HG03280 (cell line): ENCODE data around the gene NEDD9.
A peak's percentile ranks its signal among the peaks of the same experiment; 100 is the strongest.

Experiments used
- ATAC-seq: cut with Tn5 transposase; IDR thresholded peaks from one replicate; pipeline ENCODE4 v1.9.1; 2021; ENCODE audit warnings: mild to moderate bottlenecking, moderate library complexity; ENCODE audit not compliant: unreplicated experiment

NEDD9 gene

GRCh38 chr6:11203306-11204004 is 29.0 kb downstream of the NEDD9 start:
- ATAC-seq = no peak

GRCh38 chr6:11202513-11203305 is 29.8 kb downstream of the NEDD9 start:
- ATAC-seq = no peak

GRCh38 chr6:11201772-11202512 is 30.5 kb downstream of the NEDD9 start:
- no peak for ATAC-seq

- no peak for ATAC-seq
Measured at GRCh38 chr6:11201015-11201414, 31.5 kb downstream of the NEDD9 start.

GRCh38 chr6:11200356-11200755 is 32.1 kb downstream of the NEDD9 start:
- no peak for ATAC-seq

- ATAC-seq = peak; percentile 64
Measured at GRCh38 chr6:11198663-11199603, 33.5 kb downstream of the NEDD9 start.

GRCh38 chr6:11197850-11198249 is 34.6 kb downstream of the NEDD9 start:
- ATAC-seq = no peak

- no peak for ATAC-seq
Measured at GRCh38 chr6:11197175-11197536, 35.3 kb downstream of the NEDD9 start.

- no peak for ATAC-seq
Measured at GRCh38 chr6:11196511-11197174, 35.8 kb downstream of the NEDD9 start.

GRCh38 chr6:11194356-11195218 is 37.9 kb downstream of the NEDD9 start:
- no peak for ATAC-seq

GRCh38 chr6:11193434-11193833 is 39.0 kb downstream of the NEDD9 start:
- ATAC-seq = no peak

- no peak for ATAC-seq
Measured at GRCh38 chr6:11192167-11192566, 40.3 kb downstream of the NEDD9 start.

- no peak for ATAC-seq
Measured at GRCh38 chr6:11190625-11191245, 41.7 kb downstream of the NEDD9 start.

GRCh38 chr6:11189865-11190624 is 42.4 kb downstream of the NEDD9 start:
- no peak for ATAC-seq

GRCh38 chr6:11188161-11188915 is 44.1 kb downstream of the NEDD9 start:
- ATAC-seq = no peak

GRCh38 chr6:11187301-11187700 is 45.2 kb downstream of the NEDD9 start:
- no peak for ATAC-seq

GRCh38 chr6:11185204-11185842 is 47.1 kb downstream of the NEDD9 start:
- no peak for ATAC-seq
